K562 (cell line): ENCODE data around the gene MGST3. TPM values are rescaled to one million over a fixed set of nuclear protein-coding genes. Genes with fewer than 3 reads are reported as not detected.

Experiments used
- CHD7 ChIP-seq: fragments of 200-600 bp; sonication (generic); IDR thresholded peaks from one replicate; pipeline ENCODE4 v1.6.1; 2012; ENCODE audit warnings: mild to moderate bottlenecking, low read depth, low read length, inconsistent platforms
- E4F1 ChIP-seq: fragments of 250-450 bp; sonication (Bioruptor Pico); IDR thresholded peaks from 2 replicates; pipeline ENCODE4 v1.5.0; 2021; ENCODE audit warnings: mild to moderate bottlenecking, borderline replicate concordance
- JUNB ChIP-seq: fragments of 450-650 bp; formaldehyde crosslinking; conservative IDR thresholded peaks from 2 replicates; pipeline ENCODE4 v1.4.0; 2020; ENCODE audit warnings: mild to moderate bottlenecking
- MCM7 ChIP-seq, 2 experiments: fragments of 450-650 bp; IDR thresholded peaks; 2 replicates each; pipeline ENCODE4 v1.6.1; 2016 to 2018
- THRAP3 ChIP-seq: fragments of 450-650 bp; IDR thresholded peaks from 2 replicates; pipeline ENCODE4 v1.6.1; 2016; ENCODE audit warnings: mild to moderate bottlenecking, inconsistent platforms, borderline replicate concordance
- ZNF282 ChIP-seq: sonication (generic); formaldehyde crosslinking; IDR thresholded peaks from 2 replicates; pipeline ENCODE4 v1.8.1; 2023; ENCODE audit warnings: missing genetic modification reagents
- polyA plus RNA-seq, 8 experiments: library from polyadenylated mRNA; depleted of rRNA in 4 of 8; stranded (reverse) in 5 of 8; unstranded in 3 of 8; fragments of >200 nt; fragmentation: Nextera tagmentation in 2 of 8; fragmentation: Illumina TruSeq in 1 of 8; extraction: Ambion mirVana in 2 of 8; extraction: Trizol in 1 of 8; gene quantifications; 2 replicates each; pipeline versions ENCODE4 v1.2.1 to v1.2.3, GENCODE V29; 2011 to 2014; ENCODE audit warnings: inconsistent platforms in 1 of 8, missing spikeins in 1 of 8
- total RNA-seq, 7 experiments: library from RNA; depleted of rRNA in 6 of 7; stranded (reverse); fragments of >200 nt in 6 of 7; fragmentation: Illumina TruSeq in 2 of 7; extraction: Trizol in 2 of 7; gene quantifications; 2 replicates each; pipeline versions ENCODE4 v1.2.1 to v1.2.3, GENCODE V29; 2011 to 2021; ENCODE audit warnings: low replicate concordance in 1 of 7
- TF ChIP-seq, protein P1 (sequence below), 3 experiments: fragments of 200-800 bp in 1 of 3; sonication (Bioruptor generic) in 1 of 3; sonication (generic) in 1 of 3; formaldehyde crosslinking in 1 of 3; IDR thresholded peaks; 2 replicates each; pipeline versions ENCODE4 v1.6.1 to v1.8.0; 2016 to 2022; ENCODE audit warnings: mild to moderate bottlenecking in 2 of 3, missing compliant biosample characterization in 2 of 3, missing genetic modification characterization in 2 of 3, missing genetic modification reagents in 1 of 3
- TF ChIP-seq, protein P2 (sequence below), 2 experiments: IDR thresholded peaks in 1 of 2; conservative IDR thresholded peaks in 1 of 2; 2 replicates each; pipeline ENCODE4 v1.6.1; 2016; ENCODE audit warnings: low read depth in 2 of 2, mild to moderate bottlenecking in 1 of 2, missing compliant biosample characterization in 1 of 2, missing genetic modification characterization in 1 of 2, moderate library complexity in 1 of 2

The MGST3 gene
- total and polyA plus RNA-seq, 9 of the 15 experiments (the other 6 are each of a cell fraction or from before 2014, with no cell fraction given), result 70.7 to 287 (median 105) TPM

DNA sequence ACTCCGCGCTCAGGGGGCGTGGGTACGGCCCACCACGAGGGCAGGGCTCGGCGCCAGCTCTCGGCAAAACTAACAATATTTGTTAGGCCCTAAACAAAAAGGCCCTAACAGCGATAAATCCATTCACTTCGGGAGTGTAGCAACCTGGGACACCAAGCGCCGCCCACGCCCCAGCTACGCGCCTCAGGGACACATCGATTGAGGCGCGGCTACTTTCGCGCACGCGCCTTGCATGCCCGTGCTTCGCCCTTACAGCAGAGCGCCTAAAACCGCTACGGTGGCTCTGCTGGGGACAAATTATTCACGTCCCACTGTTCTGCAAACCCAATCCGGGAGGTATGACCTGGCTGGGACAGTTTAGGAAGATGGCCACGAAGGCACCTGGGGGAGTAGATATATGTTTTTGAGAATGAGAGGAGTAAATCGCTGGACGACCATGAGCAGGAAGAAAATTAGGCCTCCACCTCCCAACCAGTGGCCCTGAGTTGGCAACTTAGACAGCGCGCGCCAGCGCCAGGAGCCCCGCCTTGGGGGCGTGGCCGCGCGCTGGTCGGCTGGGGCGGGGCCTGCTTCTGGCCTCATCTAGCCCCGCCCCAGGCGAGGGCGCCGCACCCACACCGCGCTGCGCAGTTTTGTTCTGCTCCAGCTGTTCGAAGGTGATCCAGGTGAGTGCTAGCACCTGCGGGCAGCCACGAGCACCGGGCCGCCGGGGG, at the start of gene MGST3 (continued):
- TF ChIP-seq CHD7, result no peak
- TF ChIP-seq, protein P1, sequence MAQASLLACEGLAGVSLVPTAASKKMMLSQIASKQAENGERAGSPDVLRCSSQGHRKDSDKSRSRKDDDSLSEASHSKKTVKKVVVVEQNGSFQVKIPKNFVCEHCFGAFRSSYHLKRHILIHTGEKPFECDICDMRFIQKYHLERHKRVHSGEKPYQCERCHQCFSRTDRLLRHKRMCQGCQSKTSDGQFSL (CRISPR knock-in tag; IDR thresholded peaks at IDR 0.05), result no peak
- TF ChIP-seq, protein P1 (tag; IDR thresholded peaks at IDR 0.05), result no peak
- no peak for TF ChIP-seq JUNB (CRISPR knock-in tag)
- TF ChIP-seq ZNF282 (CRISPR knock-in tag), result no peak
- TF ChIP-seq THRAP3, result no peak
- TF ChIP-seq, protein P2, sequence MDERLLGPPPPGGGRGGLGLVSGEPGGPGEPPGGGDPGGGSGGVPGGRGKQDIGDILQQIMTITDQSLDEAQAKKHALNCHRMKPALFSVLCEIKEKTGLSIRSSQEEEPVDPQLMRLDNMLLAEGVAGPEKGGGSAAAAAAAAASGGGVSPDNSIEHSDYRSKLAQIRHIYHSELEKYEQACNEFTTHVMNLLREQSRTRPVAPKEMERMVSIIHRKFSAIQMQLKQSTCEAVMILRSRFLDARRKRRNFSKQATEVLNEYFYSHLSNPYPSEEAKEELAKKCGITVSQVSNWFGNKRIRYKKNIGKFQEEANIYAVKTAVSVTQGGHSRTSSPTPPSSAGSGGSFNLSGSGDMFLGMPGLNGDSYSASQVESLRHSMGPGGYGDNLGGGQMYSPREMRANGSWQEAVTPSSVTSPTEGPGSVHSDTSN (CRISPR knock-in tag; IDR thresholded peaks at IDR 0.05; ENCODE audit: low read depth), result no peak
- TF ChIP-seq, protein P2 (tag; conservative IDR thresholded peaks at IDR 0.05; ENCODE audit: low read depth), result no peak
- TF ChIP-seq E4F1, result no peak
- no peak for TF ChIP-seq MCM7 (IDR thresholded peaks at IDR 0.05)
